Esophagus muscularis mucosa (tissue), 4 donors: ENCODE data around the gene TSC2.

Experiments used
- EP300 ChIP-seq: sonication (generic); formaldehyde crosslinking; IDR thresholded peaks from one replicate; pipeline ENCODE4 v1.6.1; 2017; ENCODE audit warnings: antibody characterized with exemption
- POLR2A ChIP-seq: fragments of 450-650 bp; IDR thresholded peaks from one replicate; pipeline ENCODE4 v1.6.1; 2017; ENCODE audit warnings: antibody characterized with exemption, moderate library complexity, mild to moderate bottlenecking, low read depth
- POLR2AphosphoS5 ChIP-seq, 2 donors: sonication (generic); formaldehyde crosslinking; IDR thresholded peaks; one replicate each; pipeline ENCODE4 v1.6.1; 2017; ENCODE audit warnings: antibody characterized with exemption in 2 of 2
- TF ChIP-seq, protein P1 (sequence below), 3 experiments: fragments of 200-600 bp in 2 of 3; fragments of 450-650 bp in 1 of 3; sonication (generic) in 2 of 3; IDR thresholded peaks; one replicate each; pipeline ENCODE4 v1.5.1; 2017 to 2019; ENCODE audit warnings: antibody characterized with exemption in 3 of 3, mild to moderate bottlenecking in 2 of 3, moderate library complexity in 1 of 3

DNA sequence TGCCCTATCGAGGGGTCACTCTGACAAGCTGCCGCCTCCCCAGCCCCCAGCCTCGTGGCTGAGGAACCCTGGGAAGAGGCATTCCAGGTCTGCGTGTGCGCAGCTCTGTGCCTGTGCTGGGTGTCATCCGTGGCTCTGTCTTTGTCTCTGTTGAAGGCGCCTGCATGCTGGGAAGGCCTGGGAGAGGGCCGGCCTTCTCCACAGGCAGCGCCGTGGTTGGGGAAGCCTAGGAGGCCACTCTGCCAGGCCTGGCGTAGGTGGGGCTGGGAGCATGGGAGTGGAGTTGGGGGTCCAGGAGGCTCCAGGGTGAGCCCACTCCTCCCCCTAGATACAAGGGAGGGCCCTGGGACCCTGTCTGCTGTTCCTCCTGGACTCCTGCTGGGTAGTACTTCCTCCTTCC is 17.7 kb upstream of the TSC2 start:
- TF ChIP-seq, protein P1, sequence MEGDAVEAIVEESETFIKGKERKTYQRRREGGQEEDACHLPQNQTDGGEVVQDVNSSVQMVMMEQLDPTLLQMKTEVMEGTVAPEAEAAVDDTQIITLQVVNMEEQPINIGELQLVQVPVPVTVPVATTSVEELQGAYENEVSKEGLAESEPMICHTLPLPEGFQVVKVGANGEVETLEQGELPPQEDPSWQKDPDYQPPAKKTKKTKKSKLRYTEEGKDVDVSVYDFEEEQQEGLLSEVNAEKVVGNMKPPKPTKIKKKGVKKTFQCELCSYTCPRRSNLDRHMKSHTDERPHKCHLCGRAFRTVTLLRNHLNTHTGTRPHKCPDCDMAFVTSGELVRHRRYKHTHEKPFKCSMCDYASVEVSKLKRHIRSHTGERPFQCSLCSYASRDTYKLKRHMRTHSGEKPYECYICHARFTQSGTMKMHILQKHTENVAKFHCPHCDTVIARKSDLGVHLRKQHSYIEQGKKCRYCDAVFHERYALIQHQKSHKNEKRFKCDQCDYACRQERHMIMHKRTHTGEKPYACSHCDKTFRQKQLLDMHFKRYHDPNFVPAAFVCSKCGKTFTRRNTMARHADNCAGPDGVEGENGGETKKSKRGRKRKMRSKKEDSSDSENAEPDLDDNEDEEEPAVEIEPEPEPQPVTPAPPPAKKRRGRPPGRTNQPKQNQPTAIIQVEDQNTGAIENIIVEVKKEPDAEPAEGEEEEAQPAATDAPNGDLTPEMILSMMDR (IDR thresholded peaks at IDR 0.05): no peak
- no peak for TF ChIP-seq POLR2AphosphoS5 (IDR thresholded peaks at IDR 0.05)
- TF ChIP-seq EP300: no peak
- no peak for TF ChIP-seq POLR2A
